GM23338 (cell line): ENCODE results near the gene ZDHHC18. TPM values are rescaled to one million over a fixed set of nuclear protein-coding genes. Genes with fewer than 3 reads are reported as not detected.

Experiments used
- ATAC-seq: fragments of 200-7000 bp; cut with Tn5 transposase; 3 replicates; pipeline ENCODE4 v1.9.1; 2020
- DNase-seq: peaks from one replicate; pipeline ENCODE4 v3.0.0-alpha.2; 2015; ENCODE audit warnings: low spot score
- H2AFZ ChIP-seq: fragments of 200-600 bp; sonication (generic); 2 replicates; pipeline ENCODE4 v1.8.0; 2016; ENCODE audit warnings: antibody characterized with exemption, mild to moderate bottlenecking, moderate library complexity
- H3F3A ChIP-seq: fragments of 200-600 bp; sonication (generic); replicated peaks from 2 replicates; pipeline ENCODE4 v1.8.0; 2017; ENCODE audit warnings: antibody characterized with exemption, mixed run types, low read depth
- H3K27ac ChIP-seq: fragments of 200-600 bp; sonication (generic); 2 replicates; pipeline ENCODE4 v1.6.1; 2016; ENCODE audit warnings: low read depth
- H3K27me3 ChIP-seq: fragments of 200-600 bp; sonication (generic); 2 replicates; pipeline ENCODE4 v1.8.0; 2016; ENCODE audit warnings: mild to moderate bottlenecking, mixed run types, moderate library complexity; ENCODE audit not compliant: insufficient read depth
- H3K36me3 ChIP-seq: fragments of 200-600 bp; sonication (generic); 2 replicates; pipeline ENCODE4 v1.8.0; 2016; ENCODE audit warnings: mild to moderate bottlenecking; ENCODE audit not compliant: insufficient read depth
- H3K4me1 ChIP-seq: fragments of 200-600 bp; sonication (generic); 2 replicates; pipeline ENCODE4 v1.8.0; 2016; ENCODE audit warnings: mild to moderate bottlenecking, moderate library complexity; ENCODE audit not compliant: insufficient read depth
- H3K4me2 ChIP-seq: fragments of 200-600 bp; sonication (generic); 2 replicates; pipeline ENCODE4 v1.7.1; 2017; ENCODE audit warnings: mixed run types
- H3K4me3 ChIP-seq: fragments of 200-600 bp; sonication (generic); 2 replicates; pipeline ENCODE4 v1.6.1; 2016; ENCODE audit warnings: mixed run types
- H3K79me2 ChIP-seq: fragments of 200-600 bp; sonication (generic); replicated peaks from 2 replicates; pipeline ENCODE4 v1.8.0; 2017; ENCODE audit warnings: mild to moderate bottlenecking; ENCODE audit not compliant: insufficient read depth
- H3K9me2 ChIP-seq: fragments of 200-600 bp; sonication (generic); 2 replicates; pipeline ENCODE4 v1.8.0; 2017; ENCODE audit not compliant: insufficient read depth
- H4K20me1 ChIP-seq: fragments of 200-600 bp; sonication (generic); replicated peaks from 2 replicates; pipeline ENCODE4 v1.8.0; 2017; ENCODE audit warnings: mild to moderate bottlenecking; ENCODE audit not compliant: insufficient read depth
- H3K27ac Mint-ChIP-seq: 2 replicates; pipeline ENCODE4 v1.8.0; 2020; ENCODE audit warnings: inconsistent platforms, mild to moderate bottlenecking, moderate library complexity, mixed read lengths
- H3K27me3 Mint-ChIP-seq: 3 replicates; pipeline ENCODE4 v1.8.0; 2022; ENCODE audit warnings: low read depth, mild to moderate bottlenecking, moderate library complexity, mixed read lengths, inconsistent platforms; ENCODE audit not compliant: insufficient read depth, poor library complexity
- H3K36me3 Mint-ChIP-seq: 3 replicates; pipeline ENCODE4 v1.8.0; 2021; ENCODE audit warnings: low read depth, mild to moderate bottlenecking, inconsistent platforms, moderate library complexity, mixed read lengths
- H3K4me1 Mint-ChIP-seq: 3 replicates; pipeline ENCODE4 v1.8.0; 2020; ENCODE audit warnings: mild to moderate bottlenecking, inconsistent platforms, mixed read lengths
- H3K4me3 Mint-ChIP-seq: 3 replicates; pipeline ENCODE4 v1.8.0; 2021; ENCODE audit warnings: moderate library complexity, mild to moderate bottlenecking, inconsistent platforms, mixed read lengths
- H3K9me3 Mint-ChIP-seq: 3 replicates; pipeline ENCODE4 v1.8.0; 2020; ENCODE audit warnings: moderate library complexity, mild to moderate bottlenecking, inconsistent platforms, mixed read lengths
- CREB1 ChIP-seq: fragments of 250-450 bp; sonication (Bioruptor Pico); IDR thresholded peaks from 2 replicates; pipeline ENCODE4 v1.5.0; 2020; ENCODE audit warnings: low read depth, mild to moderate bottlenecking, moderate library complexity
- EZH2 ChIP-seq: fragments of 200-600 bp; sonication (generic); IDR thresholded peaks from one replicate; pipeline ENCODE4 v1.8.0; 2017; ENCODE audit warnings: antibody characterized with exemption, mild to moderate bottlenecking, low read depth; ENCODE audit not compliant: unreplicated experiment
- EZH2phosphoT487 ChIP-seq: fragments of 200-600 bp; sonication (generic); IDR thresholded peaks from one replicate; pipeline ENCODE4 v1.8.1; 2018; ENCODE audit warnings: antibody characterized with exemption; ENCODE audit not compliant: unreplicated experiment
- JUNB ChIP-seq: IDR thresholded peaks from one replicate; pipeline ENCODE4 v1.6.1; 2016; ENCODE audit warnings: antibody characterized with exemption; ENCODE audit not compliant: unreplicated experiment
- NANOG ChIP-seq: IDR thresholded peaks from 2 replicates; pipeline ENCODE4 v1.6.1; 2016; ENCODE audit warnings: antibody characterized with exemption, borderline replicate concordance
- POLR2AphosphoS5 ChIP-seq: IDR thresholded peaks from 2 replicates; pipeline ENCODE4 v1.6.1; 2016; ENCODE audit warnings: antibody characterized with exemption, low read depth
- STAT1 ChIP-seq: IDR thresholded peaks from one replicate; pipeline ENCODE4 v1.6.1; 2016; ENCODE audit warnings: antibody characterized with exemption; ENCODE audit not compliant: unreplicated experiment
- ZNF114 ChIP-seq: fragments of 250-450 bp; sonication (Bioruptor Pico); IDR thresholded peaks from 2 replicates; pipeline ENCODE4 v1.5.0; 2020; ENCODE audit warnings: mild to moderate bottlenecking, moderate library complexity
- ZNF331 ChIP-seq: fragments of 250-450 bp; sonication (Bioruptor Pico); IDR thresholded peaks from 2 replicates; pipeline ENCODE4 v1.5.0; 2020; ENCODE audit warnings: low read depth, mild to moderate bottlenecking, moderate library complexity
- polyA plus RNA-seq: library from polyadenylated mRNA; unstranded; fragments of >200 nt; fragmentation: Nextera tagmentation; extraction: Ambion mirVana; gene quantifications from 2 replicates; pipeline ENCODE4 v1.2.1, GENCODE V29; 2016
- total RNA-seq: library from RNA; depleted of rRNA; stranded (reverse); fragments of >200 nt; shearing (Covaris generic); gene quantifications from 2 replicates; pipeline ENCODE4 v1.2.3, GENCODE V29; 2014
- TF ChIP-seq, protein P1 (sequence below): fragments of 250-450 bp; sonication (Bioruptor Pico); IDR thresholded peaks from 2 replicates; pipeline ENCODE4 v1.5.0; 2020; ENCODE audit warnings: mild to moderate bottlenecking, moderate library complexity
- TF ChIP-seq, protein P2 (sequence below), 2 experiments: fragments of 200-600 bp in 1 of 2; sonication (generic) in 1 of 2; conservative IDR thresholded peaks; 2 replicates each; pipeline versions ENCODE4 v1.5.1 to v1.6.1; 2016 to 2017; ENCODE audit warnings: antibody characterized with exemption in 2 of 2, low read depth in 2 of 2, mild to moderate bottlenecking in 2 of 2, moderate library complexity in 1 of 2
- TF ChIP-seq, protein P3 (sequence below): IDR thresholded peaks from 2 replicates; pipeline ENCODE4 v1.6.1; 2016; ENCODE audit warnings: antibody characterized with exemption
- TF ChIP-seq, protein P4 (sequence below): IDR thresholded peaks from one replicate; pipeline ENCODE4 v1.6.1; 2018; ENCODE audit warnings: antibody characterized with exemption; ENCODE audit not compliant: unreplicated experiment

Gene ZDHHC18
- total and polyA plus RNA-seq, 2 experiments from 2014 or later = 6.3 to 26.8 TPM

DNA sequence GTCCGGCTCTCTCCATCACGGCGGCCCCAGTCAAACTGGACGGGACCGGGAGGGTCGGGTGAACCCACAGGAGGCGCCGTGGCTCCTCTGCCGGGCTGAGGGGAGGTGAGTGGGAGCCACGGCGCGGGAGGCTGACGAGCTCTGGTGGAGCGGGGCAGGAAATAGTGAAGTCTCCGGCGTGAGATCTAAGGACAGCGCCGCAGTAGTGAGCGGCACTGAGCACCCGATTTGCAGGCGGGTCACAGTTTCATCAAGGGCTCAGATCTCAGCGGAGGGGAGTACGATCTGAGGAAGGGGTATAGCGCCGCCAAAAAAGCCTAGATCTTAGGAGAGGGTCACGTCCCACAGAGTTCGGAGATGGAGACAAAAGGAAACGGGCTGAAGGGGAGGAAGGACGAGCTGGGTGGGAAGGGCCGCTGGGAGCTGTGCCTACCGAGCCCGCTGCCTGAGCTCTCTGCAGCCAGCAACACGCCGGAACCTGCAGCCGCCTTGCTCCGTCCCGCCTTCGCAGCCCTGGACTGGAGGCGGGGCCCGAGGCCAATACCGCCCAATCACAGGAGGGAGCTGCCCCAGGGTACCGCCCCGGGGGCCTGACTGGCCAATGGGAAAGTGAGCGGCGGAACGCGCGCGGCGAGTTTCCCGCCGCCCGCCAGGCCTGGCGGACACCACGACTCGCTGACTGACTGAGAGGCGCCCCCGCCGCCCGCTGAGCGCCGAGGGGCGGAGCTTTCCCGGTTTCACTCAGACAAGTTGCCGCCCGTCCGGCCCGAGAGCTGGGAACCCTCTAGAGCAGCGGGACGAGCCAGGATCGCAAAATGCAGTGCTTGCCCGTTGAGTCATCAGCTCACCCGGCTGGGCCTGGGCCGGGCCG lies 38.4 kb downstream of the ZDHHC18 start:
- Histone ChIP-seq H3K4me1 (peaks cover 15% of the 10 kb centered on the region), H3K27ac (peak overlapping the region; percentile 94; the same call in 1 of the 2 replicates), H3K4me2 (peak overlapping the region; percentile 96), H3K4me3 (peak overlapping the region; percentile 78), H3F3A (peaks cover 19% of the 10 kb centered on the region), H4K20me1 (no peaks in the 10 kb centered on the region), H2AFZ (peak overlapping the region; percentile 99), H3K27me3 (peaks cover 11% of the 10 kb centered on the region), H3K9me2 (no peaks in the 10 kb centered on the region), H3K79me2 (no peaks in the 10 kb centered on the region), H3K36me3 (no peaks in the 10 kb centered on the region)
- Mint-ChIP-seq H3K27ac (peak overlapping the region; percentile 21; the same call in 1 of the 2 replicates), H3K4me1 (peaks cover 40% of the 10 kb centered on the region), H3K4me3 (peak overlapping the region; percentile 92), H3K36me3 (no peaks in the 10 kb centered on the region; the same call in 2 of the 3 replicates), H3K9me3 (no peaks in the 10 kb centered on the region), H3K27me3 (peaks cover 30% of the 10 kb centered on the region)
- TF ChIP-seq, protein P1, sequence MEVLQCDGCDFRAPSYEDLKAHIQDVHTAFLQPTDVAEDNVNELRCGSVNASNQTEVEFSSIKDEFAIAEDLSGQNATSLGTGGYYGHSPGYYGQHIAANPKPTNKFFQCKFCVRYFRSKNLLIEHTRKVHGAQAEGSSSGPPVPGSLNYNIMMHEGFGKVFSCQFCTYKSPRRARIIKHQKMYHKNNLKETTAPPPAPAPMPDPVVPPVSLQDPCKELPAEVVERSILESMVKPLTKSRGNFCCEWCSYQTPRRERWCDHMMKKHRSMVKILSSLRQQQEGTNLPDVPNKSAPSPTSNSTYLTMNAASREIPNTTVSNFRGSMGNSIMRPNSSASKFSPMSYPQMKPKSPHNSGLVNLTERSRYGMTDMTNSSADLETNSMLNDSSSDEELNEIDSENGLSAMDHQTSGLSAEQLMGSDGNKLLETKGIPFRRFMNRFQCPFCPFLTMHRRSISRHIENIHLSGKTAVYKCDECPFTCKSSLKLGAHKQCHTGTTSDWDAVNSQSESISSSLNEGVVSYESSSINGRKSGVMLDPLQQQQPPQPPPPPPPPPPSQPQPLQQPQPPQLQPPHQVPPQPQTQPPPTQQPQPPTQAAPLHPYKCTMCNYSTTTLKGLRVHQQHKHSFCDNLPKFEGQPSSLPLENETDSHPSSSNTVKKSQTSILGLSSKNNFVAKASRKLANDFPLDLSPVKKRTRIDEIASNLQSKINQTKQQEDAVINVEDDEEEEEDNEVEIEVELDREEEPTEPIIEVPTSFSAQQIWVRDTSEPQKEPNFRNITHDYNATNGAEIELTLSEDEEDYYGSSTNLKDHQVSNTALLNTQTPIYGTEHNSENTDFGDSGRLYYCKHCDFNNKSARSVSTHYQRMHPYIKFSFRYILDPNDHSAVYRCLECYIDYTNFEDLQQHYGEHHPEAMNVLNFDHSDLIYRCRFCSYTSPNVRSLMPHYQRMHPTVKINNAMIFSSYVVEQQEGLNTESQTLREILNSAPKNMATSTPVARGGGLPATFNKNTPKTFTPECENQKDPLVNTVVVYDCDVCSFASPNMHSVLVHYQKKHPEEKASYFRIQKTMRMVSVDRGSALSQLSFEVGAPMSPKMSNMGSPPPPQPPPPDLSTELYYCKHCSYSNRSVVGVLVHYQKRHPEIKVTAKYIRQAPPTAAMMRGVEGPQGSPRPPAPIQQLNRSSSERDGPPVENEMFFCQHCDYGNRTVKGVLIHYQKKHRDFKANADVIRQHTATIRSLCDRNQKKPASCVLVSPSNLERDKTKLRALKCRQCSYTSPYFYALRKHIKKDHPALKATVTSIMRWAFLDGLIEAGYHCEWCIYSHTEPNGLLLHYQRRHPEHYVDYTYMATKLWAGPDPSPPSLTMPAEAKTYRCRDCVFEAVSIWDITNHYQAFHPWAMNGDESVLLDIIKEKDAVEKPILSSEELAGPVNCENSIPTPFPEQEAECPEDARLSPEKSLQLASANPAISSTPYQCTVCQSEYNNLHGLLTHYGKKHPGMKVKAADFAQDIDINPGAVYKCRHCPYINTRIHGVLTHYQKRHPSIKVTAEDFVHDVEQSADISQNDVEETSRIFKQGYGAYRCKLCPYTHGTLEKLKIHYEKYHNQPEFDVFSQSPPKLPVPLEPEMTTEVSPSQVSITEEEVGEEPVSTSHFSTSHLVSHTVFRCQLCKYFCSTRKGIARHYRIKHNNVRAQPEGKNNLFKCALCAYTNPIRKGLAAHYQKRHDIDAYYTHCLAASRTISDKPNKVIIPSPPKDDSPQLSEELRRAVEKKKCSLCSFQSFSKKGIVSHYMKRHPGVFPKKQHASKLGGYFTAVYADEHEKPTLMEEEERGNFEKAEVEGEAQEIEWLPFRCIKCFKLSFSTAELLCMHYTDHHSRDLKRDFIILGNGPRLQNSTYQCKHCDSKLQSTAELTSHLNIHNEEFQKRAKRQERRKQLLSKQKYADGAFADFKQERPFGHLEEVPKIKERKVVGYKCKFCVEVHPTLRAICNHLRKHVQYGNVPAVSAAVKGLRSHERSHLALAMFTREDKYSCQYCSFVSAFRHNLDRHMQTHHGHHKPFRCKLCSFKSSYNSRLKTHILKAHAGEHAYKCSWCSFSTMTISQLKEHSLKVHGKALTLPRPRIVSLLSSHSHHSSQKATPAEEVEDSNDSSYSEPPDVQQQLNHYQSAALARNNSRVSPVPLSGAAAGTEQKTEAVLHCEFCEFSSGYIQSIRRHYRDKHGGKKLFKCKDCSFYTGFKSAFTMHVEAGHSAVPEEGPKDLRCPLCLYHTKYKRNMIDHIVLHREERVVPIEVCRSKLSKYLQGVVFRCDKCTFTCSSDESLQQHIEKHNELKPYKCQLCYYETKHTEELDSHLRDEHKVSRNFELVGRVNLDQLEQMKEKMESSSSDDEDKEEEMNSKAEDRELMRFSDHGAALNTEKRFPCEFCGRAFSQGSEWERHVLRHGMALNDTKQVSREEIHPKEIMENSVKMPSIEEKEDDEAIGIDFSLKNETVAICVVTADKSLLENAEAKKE (CRISPR knock-in tag) = no peak
- TF ChIP-seq ZNF114 (no peak), EZH2phosphoT487 (no peak), NANOG (no peak), ZNF331 (CRISPR knock-in tag) (no peak), CREB1 (CRISPR knock-in tag) (no peak), POLR2AphosphoS5 (peak; percentile 88), JUNB (no peak), STAT1 (no peak), EZH2 (no peak)
- TF ChIP-seq, protein P2, sequence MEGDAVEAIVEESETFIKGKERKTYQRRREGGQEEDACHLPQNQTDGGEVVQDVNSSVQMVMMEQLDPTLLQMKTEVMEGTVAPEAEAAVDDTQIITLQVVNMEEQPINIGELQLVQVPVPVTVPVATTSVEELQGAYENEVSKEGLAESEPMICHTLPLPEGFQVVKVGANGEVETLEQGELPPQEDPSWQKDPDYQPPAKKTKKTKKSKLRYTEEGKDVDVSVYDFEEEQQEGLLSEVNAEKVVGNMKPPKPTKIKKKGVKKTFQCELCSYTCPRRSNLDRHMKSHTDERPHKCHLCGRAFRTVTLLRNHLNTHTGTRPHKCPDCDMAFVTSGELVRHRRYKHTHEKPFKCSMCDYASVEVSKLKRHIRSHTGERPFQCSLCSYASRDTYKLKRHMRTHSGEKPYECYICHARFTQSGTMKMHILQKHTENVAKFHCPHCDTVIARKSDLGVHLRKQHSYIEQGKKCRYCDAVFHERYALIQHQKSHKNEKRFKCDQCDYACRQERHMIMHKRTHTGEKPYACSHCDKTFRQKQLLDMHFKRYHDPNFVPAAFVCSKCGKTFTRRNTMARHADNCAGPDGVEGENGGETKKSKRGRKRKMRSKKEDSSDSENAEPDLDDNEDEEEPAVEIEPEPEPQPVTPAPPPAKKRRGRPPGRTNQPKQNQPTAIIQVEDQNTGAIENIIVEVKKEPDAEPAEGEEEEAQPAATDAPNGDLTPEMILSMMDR (conservative IDR thresholded peaks at IDR 0.05; ENCODE audit: low read depth in 2 of 2) = 0 out of 4 replicates have a peak, but pooled peaks have one; percentile 0 to 10
- TF ChIP-seq, protein P3, sequence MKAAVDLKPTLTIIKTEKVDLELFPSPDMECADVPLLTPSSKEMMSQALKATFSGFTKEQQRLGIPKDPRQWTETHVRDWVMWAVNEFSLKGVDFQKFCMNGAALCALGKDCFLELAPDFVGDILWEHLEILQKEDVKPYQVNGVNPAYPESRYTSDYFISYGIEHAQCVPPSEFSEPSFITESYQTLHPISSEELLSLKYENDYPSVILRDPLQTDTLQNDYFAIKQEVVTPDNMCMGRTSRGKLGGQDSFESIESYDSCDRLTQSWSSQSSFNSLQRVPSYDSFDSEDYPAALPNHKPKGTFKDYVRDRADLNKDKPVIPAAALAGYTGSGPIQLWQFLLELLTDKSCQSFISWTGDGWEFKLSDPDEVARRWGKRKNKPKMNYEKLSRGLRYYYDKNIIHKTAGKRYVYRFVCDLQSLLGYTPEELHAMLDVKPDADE = 0 out of 2 replicates have a peak, but pooled peaks have one; percentile 28
- TF ChIP-seq, protein P4, sequence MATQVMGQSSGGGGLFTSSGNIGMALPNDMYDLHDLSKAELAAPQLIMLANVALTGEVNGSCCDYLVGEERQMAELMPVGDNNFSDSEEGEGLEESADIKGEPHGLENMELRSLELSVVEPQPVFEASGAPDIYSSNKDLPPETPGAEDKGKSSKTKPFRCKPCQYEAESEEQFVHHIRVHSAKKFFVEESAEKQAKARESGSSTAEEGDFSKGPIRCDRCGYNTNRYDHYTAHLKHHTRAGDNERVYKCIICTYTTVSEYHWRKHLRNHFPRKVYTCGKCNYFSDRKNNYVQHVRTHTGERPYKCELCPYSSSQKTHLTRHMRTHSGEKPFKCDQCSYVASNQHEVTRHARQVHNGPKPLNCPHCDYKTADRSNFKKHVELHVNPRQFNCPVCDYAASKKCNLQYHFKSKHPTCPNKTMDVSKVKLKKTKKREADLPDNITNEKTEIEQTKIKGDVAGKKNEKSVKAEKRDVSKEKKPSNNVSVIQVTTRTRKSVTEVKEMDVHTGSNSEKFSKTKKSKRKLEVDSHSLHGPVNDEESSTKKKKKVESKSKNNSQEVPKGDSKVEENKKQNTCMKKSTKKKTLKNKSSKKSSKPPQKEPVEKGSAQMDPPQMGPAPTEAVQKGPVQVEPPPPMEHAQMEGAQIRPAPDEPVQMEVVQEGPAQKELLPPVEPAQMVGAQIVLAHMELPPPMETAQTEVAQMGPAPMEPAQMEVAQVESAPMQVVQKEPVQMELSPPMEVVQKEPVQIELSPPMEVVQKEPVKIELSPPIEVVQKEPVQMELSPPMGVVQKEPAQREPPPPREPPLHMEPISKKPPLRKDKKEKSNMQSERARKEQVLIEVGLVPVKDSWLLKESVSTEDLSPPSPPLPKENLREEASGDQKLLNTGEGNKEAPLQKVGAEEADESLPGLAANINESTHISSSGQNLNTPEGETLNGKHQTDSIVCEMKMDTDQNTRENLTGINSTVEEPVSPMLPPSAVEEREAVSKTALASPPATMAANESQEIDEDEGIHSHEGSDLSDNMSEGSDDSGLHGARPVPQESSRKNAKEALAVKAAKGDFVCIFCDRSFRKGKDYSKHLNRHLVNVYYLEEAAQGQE = no peak
- peak; percentile 97 for DNase-seq
- ATAC-seq = peak; percentile 87
